Natural killer cell (primary cell): Measurements from ENCODE around the gene BAZ1A. TPM values are rescaled to one million over a fixed set of nuclear protein-coding genes. Genes with fewer than 3 reads are reported as not detected.
A peak's percentile ranks its signal among the peaks of the same experiment; 100 is the strongest.

Experiments
- ATAC-seq, 3 donors: fragments of 150-1000 bp in 2 of 3; fragments of 200-7000 bp in 1 of 3; cut with Tn5 transposase; 1 replicate in 1 of 3; 2 replicates in 2 of 3; pipeline ENCODE4 v1.10.0; 2021; ENCODE audit warnings: mild to moderate bottlenecking in 2 of 3, moderate library complexity in 2 of 3
- DNase-seq, 2 donors: peaks; one replicate each; pipeline versions ENCODE4 v3.0.0 to v3.0.0-alpha.2; 2013 to 2021; ENCODE audit warnings: mixed read lengths in 1 of 2
- H3K27ac ChIP-seq: one replicate; pipeline ENCODE4 v1.5.1; 2013; ENCODE audit warnings: mild to moderate bottlenecking, low read length
- H3K27me3 ChIP-seq: one replicate; pipeline ENCODE4 v1.6.1; 2013; ENCODE audit warnings: low read length; ENCODE audit not compliant: control insufficient read depth, insufficient read depth
- H3K36me3 ChIP-seq: one replicate; pipeline ENCODE4 v1.6.1; 2013; ENCODE audit warnings: low read length; ENCODE audit not compliant: control insufficient read depth, insufficient read depth
- H3K4me1 ChIP-seq: one replicate; pipeline ENCODE4 v1.6.1; 2013; ENCODE audit warnings: low read length; ENCODE audit not compliant: control insufficient read depth, insufficient read depth
- H3K4me3 ChIP-seq: one replicate; pipeline ENCODE4 v1.5.1; 2013; ENCODE audit warnings: low read length
- H3K9me3 ChIP-seq: one replicate; pipeline ENCODE4 v1.6.1; 2013; ENCODE audit warnings: low read length; ENCODE audit not compliant: control insufficient read depth, insufficient read depth
- H3K27ac Mint-ChIP-seq, 2 donors: one replicate each; pipeline ENCODE4 v1.8.0; 2022; ENCODE audit warnings: mild to moderate bottlenecking in 2 of 2, mixed read lengths in 2 of 2, moderate library complexity in 1 of 2
- H3K27me3 Mint-ChIP-seq, 2 donors: one replicate each; pipeline ENCODE4 v1.8.0; 2022; ENCODE audit warnings: low read depth in 2 of 2, mixed read lengths in 2 of 2
- H3K36me3 Mint-ChIP-seq: one replicate; pipeline ENCODE4 v1.8.0; 2022; ENCODE audit warnings: mixed read lengths
- H3K4me1 Mint-ChIP-seq, 2 donors: one replicate each; pipeline ENCODE4 v1.8.0; 2022; ENCODE audit warnings: mixed read lengths in 2 of 2
- H3K4me3 Mint-ChIP-seq: one replicate; pipeline ENCODE4 v1.8.0; 2022; ENCODE audit warnings: mild to moderate bottlenecking, moderate library complexity, mixed read lengths
- H3K9me3 Mint-ChIP-seq, 2 donors: one replicate each; pipeline ENCODE4 v1.8.0; 2022; ENCODE audit warnings: mixed read lengths in 2 of 2
- CTCF ChIP-seq: fragments of 200-600 bp; IDR thresholded peaks from one replicate; pipeline ENCODE4 v1.8.0; 2022; ENCODE audit warnings: antibody characterized with exemption
- WGBS: methylation state at CpG from one replicate; pipeline ENCODE4 v1.1.7; 2013; ENCODE audit warnings: missing lambda C conversion rate; ENCODE audit not compliant: insufficient coverage; 5-methylcytosine and 5-hydroxymethylcytosine counted together
- intact Hi-C: fragments of 100-400 bp; cut with micrococcal nuclease; formaldehyde crosslinking; loops from one replicate; pipeline ENCODE4 v1.14.2; 2022
- total RNA-seq, 4 donors: library from RNA; stranded (reverse); fragments of 120-200 nt in 1 of 4; gene quantifications; one replicate each; pipeline versions ENCODE4 v1.2.3 to v1.2.4, GENCODE V29; 2013 to 2022

BAZ1A gene
- total RNA-seq, 3 donors from 2014 or later (not counting 1 experiment from before 2014, with no cell fraction given), result 54.6 to 89.5 (median 64.6) TPM

- H3K36me3 ChIP-seq, result peaks cover 11% of the 10 kb centered on the region
- Mint-ChIP-seq H3K27me3 (no peaks in the 10 kb centered on the region), H3K9me3 (no peaks in the 10 kb centered on the region), H3K27ac (no peak overlapping the region), H3K36me3 (no peaks in the 10 kb centered on the region), H3K4me3 (no peak overlapping the region), H3K4me1 (peaks cover 37 to 44% of the 10 kb centered on the region in 2 donors)
- H3K27ac ChIP-seq, result no peak overlapping the region
- H3K27me3 ChIP-seq, result no peaks in the 10 kb centered on the region
- no peak for TF ChIP-seq CTCF
- no peak for ATAC-seq
- no peak overlapping the region for H3K4me3 ChIP-seq
- intact Hi-C loops, result no loop called here
- peaks cover 8% of the 10 kb centered on the region for H3K4me1 ChIP-seq
- H3K9me3 ChIP-seq, result no peaks in the 10 kb centered on the region
- 100% methylated on average over 1 of the region's 1 CpG for WGBS
- DNase-seq, result no peak
Measured at GRCh38 chr14:34863844-34864243, 11.3 kb downstream of the BAZ1A start.

- 100% methylated on average over 1 of the region's 2 CpGs for WGBS
- Mint-ChIP-seq H3K36me3 (peaks cover 1% of the 10 kb centered on the region), H3K4me1 (peaks cover 41 to 49% of the 10 kb centered on the region in 2 donors), H3K27ac (peak overlapping the region; percentile 60 to 72), H3K9me3 (no peaks in the 10 kb centered on the region), H3K27me3 (no peaks in the 10 kb centered on the region), H3K4me3 (no peak overlapping the region)
- DNase-seq (no peak), ATAC-seq (no peak)
- H3K4me1 ChIP-seq, result peaks cover 30% of the 10 kb centered on the region
- H3K9me3 ChIP-seq, result peaks cover 3% of the 10 kb centered on the region
- intact Hi-C loops, result loop anchor here (5.0 kb wide), 1 partner anchor 544 kb away; the partner anchor contains the start of gene NFKBIA
- no peak overlapping the region for H3K4me3 ChIP-seq
- peaks cover 14% of the 10 kb centered on the region for H3K36me3 ChIP-seq
- no peak for TF ChIP-seq CTCF
- H3K27ac ChIP-seq, result no peak overlapping the region
- no peaks in the 10 kb centered on the region for H3K27me3 ChIP-seq
Measured at GRCh38 chr14:34858765-34859164, 16.4 kb downstream of the BAZ1A start.

GRCh38 chr14:34857689-34858449, 17.3 kb downstream of the BAZ1A start:
- peak overlapping the region; percentile 80 for H3K27ac ChIP-seq
- H3K4me1 Mint-ChIP-seq, result peaks cover 44 to 49% of the 10 kb centered on the region in 2 donors
- WGBS, result 79% methylated on average over 5 of the region's 7 CpGs
- ATAC-seq (peak; percentile 69 to 88 (median 78)), DNase-seq (peak; percentile 27 to 64)
- intact Hi-C loops, result loop anchor here (1.0 to 5.0 kb wide), 4 partner anchors 15 to 544 kb away; partner anchors contain the start of genes NFKBIA and SRP54
- H3K4me3 ChIP-seq, result no peak overlapping the region
- peaks cover 3% of the 10 kb centered on the region for H3K9me3 ChIP-seq
- H3K4me1 ChIP-seq, result peaks cover 30% of the 10 kb centered on the region
- TF ChIP-seq CTCF, result no peak
- no peaks in the 10 kb centered on the region for H3K27me3 Mint-ChIP-seq
- H3K4me3 Mint-ChIP-seq, result peak overlapping the region; percentile 87
- peaks cover 10% of the 10 kb centered on the region for H3K36me3 Mint-ChIP-seq
- H3K27me3 ChIP-seq, result no peaks in the 10 kb centered on the region
- peaks cover 22% of the 10 kb centered on the region for H3K36me3 ChIP-seq
- no peaks in the 10 kb centered on the region for H3K9me3 Mint-ChIP-seq
- H3K27ac Mint-ChIP-seq, result peak overlapping the region; percentile 86 to 94
